B cell (primary cell): ENCODE data around the gene CHD6. TPM values are rescaled to one million over a fixed set of nuclear protein-coding genes. Genes with fewer than 3 reads are reported as not detected.
A peak's percentile ranks its signal among the peaks of the same experiment; 100 is the strongest.

ENCODE experiments used
- ATAC-seq: fragments of 200-7000 bp; cut with Tn5 transposase; one replicate; pipeline ENCODE4 v1.10.0; 2021; ENCODE audit warnings: low read depth, mild to moderate bottlenecking, moderate number of reproducible peaks, moderate library complexity
- CTCF ChIA-PET: fragments of 350-600 bp; sonication (Branson Sonifier 250); formaldehyde crosslinking; loops from one replicate; lab custom pipeline; 2021; ENCODE audit warnings: antibody characterized with exemption, inconsistent platforms; lab: Charles Lee
- POLR2A ChIA-PET: fragments of 350-600 bp; sonication (Branson Sonifier 250); formaldehyde crosslinking; loops from one replicate; lab custom pipeline; 2021; ENCODE audit warnings: antibody characterized with exemption; lab: Charles Lee
- DNase-seq: peaks from one replicate; pipeline ENCODE4 v3.0.0; 2013
- H2AFZ ChIP-seq: 2 replicates; pipeline ENCODE4 v1.6.1; 2012; ENCODE audit warnings: mild to moderate bottlenecking, low read depth, low read length; ENCODE audit not compliant: insufficient read depth, poor library complexity, severe bottlenecking
- H3K27ac ChIP-seq, 2 donors: 1 replicate in 1 of 2; 2 replicates in 1 of 2; pipeline ENCODE4 v1.5.1; 2012 to 2013; ENCODE audit warnings: low read length in 2 of 2, mild to moderate bottlenecking in 2 of 2, moderate library complexity in 1 of 2
- H3K27me3 ChIP-seq, 4 experiments: fragments of 200-600 bp in 1 of 4; sonication (generic) in 1 of 4; replicated peaks in 1 of 4; 1 replicate in 2 of 4; 2 replicates in 2 of 4; pipeline versions ENCODE4 v1.6.1 to v1.7.0; 2013 to 2016; ENCODE audit warnings: low read length in 3 of 4, mild to moderate bottlenecking in 2 of 4, mixed read lengths in 1 of 4, moderate library complexity in 1 of 4; ENCODE audit not compliant: insufficient read depth in 4 of 4, control insufficient read depth in 3 of 4; ENCODE audit errors: control extremely low read depth in 1 of 4
- H3K36me3 ChIP-seq, 2 experiments: replicated peaks in 1 of 2; 1 replicate in 1 of 2; 2 replicates in 1 of 2; pipeline versions ENCODE4 v1.6.1 to v1.7.1; 2013; ENCODE audit warnings: low read length in 1 of 2; ENCODE audit not compliant: insufficient read depth in 2 of 2, control insufficient read depth in 1 of 2; ENCODE audit errors: control extremely low read depth in 1 of 2, extremely low read depth in 1 of 2
- H3K4me1 ChIP-seq, 2 donors: fragments of 200-600 bp in 1 of 2; sonication (generic) in 1 of 2; 1 replicate in 1 of 2; 2 replicates in 1 of 2; pipeline versions ENCODE4 v1.5.1 to v1.6.1; 2013 to 2017; ENCODE audit warnings: low read length in 2 of 2; ENCODE audit not compliant: control insufficient read depth in 2 of 2, insufficient read depth in 2 of 2
- H3K4me2 ChIP-seq: replicated peaks from 2 replicates; pipeline ENCODE3; 2012; ENCODE audit warnings: mild to moderate bottlenecking, low read depth, low read length; ENCODE audit not compliant: poor library complexity, severe bottlenecking
- H3K4me3 ChIP-seq, 5 experiments: fragments of 200-600 bp in 1 of 5; sonication (generic) in 1 of 5; 1 replicate in 3 of 5; 2 replicates in 2 of 5; pipeline versions ENCODE4 v1.5.1 to v1.7.0; 2011 to 2016; ENCODE audit warnings: low read length in 4 of 5, mild to moderate bottlenecking in 4 of 5, low read depth in 2 of 5, control low read depth in 1 of 5, moderate library complexity in 1 of 5; ENCODE audit not compliant: insufficient read depth in 1 of 5; ENCODE audit errors: control extremely low read depth in 1 of 5, extremely low read depth in 1 of 5
- H3K79me2 ChIP-seq: fragments of 200-600 bp; sonication (generic); one replicate; pipeline ENCODE4 v1.6.0; 2016; ENCODE audit warnings: low read length; ENCODE audit not compliant: control insufficient read depth, insufficient read depth
- H3K9ac ChIP-seq: fragments of 200-600 bp; sonication (generic); 2 replicates; pipeline ENCODE4 v1.6.1; 2017; ENCODE audit warnings: mild to moderate bottlenecking, low read length, moderate library complexity
- H3K9me3 ChIP-seq, 3 donors: one replicate each; pipeline versions ENCODE4 v1.6.1 to v1.7.1; 2013; ENCODE audit warnings: low read length in 2 of 3; ENCODE audit not compliant: control insufficient read depth in 2 of 3, insufficient read depth in 1 of 3; ENCODE audit errors: control extremely low read depth in 1 of 3
- H4K20me1 ChIP-seq: 2 replicates; pipeline ENCODE4 v1.6.0; 2012; ENCODE audit warnings: mild to moderate bottlenecking, low read length; ENCODE audit not compliant: insufficient read depth, control insufficient read depth, poor library complexity, severe bottlenecking
- H3K27ac Mint-ChIP-seq: one replicate; pipeline ENCODE4 v1.8.0; 2021; ENCODE audit warnings: mixed read lengths
- H3K27me3 Mint-ChIP-seq: one replicate; pipeline ENCODE4 v1.8.0; 2021; ENCODE audit warnings: mixed read lengths
- H3K4me1 Mint-ChIP-seq: one replicate; pipeline ENCODE4 v1.8.0; 2021; ENCODE audit warnings: mixed read lengths
- H3K4me3 Mint-ChIP-seq: one replicate; pipeline ENCODE4 v1.8.0; 2021; ENCODE audit warnings: mixed read lengths
- H3K9me3 Mint-ChIP-seq: one replicate; pipeline ENCODE4 v1.8.0; 2022; ENCODE audit warnings: mixed read lengths; ENCODE audit not compliant: insufficient read depth
- EZH2 ChIP-seq: IDR thresholded peaks from 2 replicates; pipeline ENCODE4 v1.6.1; 2012; ENCODE audit warnings: borderline replicate concordance, low read depth, mild to moderate bottlenecking, moderate library complexity, low read length; ENCODE audit not compliant: insufficient read depth, poor library complexity, severe bottlenecking
- WGBS: methylation state at CpG from one replicate; pipeline ENCODE4 v1.1.5; 2013; ENCODE audit warnings: missing lambda C conversion rate; ENCODE audit not compliant: insufficient coverage; 5-methylcytosine and 5-hydroxymethylcytosine counted together
- intact Hi-C: fragments of 100-400 bp; cut with micrococcal nuclease; formaldehyde crosslinking; loops from one replicate; pipeline ENCODE4 v1.10.0; 2022
- polyA plus RNA-seq: library from polyadenylated mRNA; depleted of rRNA; stranded (reverse); fragments of >200 nt; gene quantifications from 2 replicates; pipeline ENCODE4 v1.2.3, GENCODE V29; 2012
- total RNA-seq, 2 donors: library from RNA; stranded (reverse); fragments of 120-200 nt in 1 of 2; gene quantifications; 1 replicate in 1 of 2; 2 replicates in 1 of 2; pipeline versions ENCODE4 v1.2.3 to v1.2.4, GENCODE V29; 2013 to 2022
- TF ChIP-seq, protein P1 (sequence below): fragments of 200-600 bp; IDR thresholded peaks from one replicate; pipeline ENCODE4 v1.8.0; 2022; ENCODE audit warnings: antibody characterized with exemption, mild to moderate bottlenecking

The CHD6 gene
- total and polyA plus RNA-seq, 2 donors (not counting 1 experiment from before 2014, with no cell fraction given), result 10.3 to 117 TPM

DNA sequence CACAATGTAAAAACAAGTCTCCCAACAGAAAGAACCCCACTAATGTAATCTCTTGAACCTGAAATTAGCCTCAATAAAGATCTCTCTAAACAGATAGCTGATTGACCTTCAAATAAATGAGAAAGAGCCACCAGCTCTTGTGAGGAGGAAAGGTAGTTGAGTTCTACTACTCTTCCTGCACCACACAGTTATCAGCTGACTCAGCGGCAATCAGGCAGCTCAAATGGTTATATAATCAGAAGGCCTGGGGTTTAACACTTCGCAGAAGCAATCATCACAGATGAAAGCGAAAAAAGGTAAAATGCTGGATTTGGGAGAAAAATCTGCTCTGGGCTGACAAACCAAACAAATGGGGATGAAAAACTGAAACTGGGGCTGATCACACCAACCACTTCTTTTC is 91.8 kb downstream of the CHD6 start:
- ATAC-seq (no peak), DNase-seq (no peak)
- H3K9me3 Mint-ChIP-seq, result no peaks in the 10 kb centered on the region
- no peak for TF ChIP-seq EZH2
- TF ChIP-seq, protein P1, sequence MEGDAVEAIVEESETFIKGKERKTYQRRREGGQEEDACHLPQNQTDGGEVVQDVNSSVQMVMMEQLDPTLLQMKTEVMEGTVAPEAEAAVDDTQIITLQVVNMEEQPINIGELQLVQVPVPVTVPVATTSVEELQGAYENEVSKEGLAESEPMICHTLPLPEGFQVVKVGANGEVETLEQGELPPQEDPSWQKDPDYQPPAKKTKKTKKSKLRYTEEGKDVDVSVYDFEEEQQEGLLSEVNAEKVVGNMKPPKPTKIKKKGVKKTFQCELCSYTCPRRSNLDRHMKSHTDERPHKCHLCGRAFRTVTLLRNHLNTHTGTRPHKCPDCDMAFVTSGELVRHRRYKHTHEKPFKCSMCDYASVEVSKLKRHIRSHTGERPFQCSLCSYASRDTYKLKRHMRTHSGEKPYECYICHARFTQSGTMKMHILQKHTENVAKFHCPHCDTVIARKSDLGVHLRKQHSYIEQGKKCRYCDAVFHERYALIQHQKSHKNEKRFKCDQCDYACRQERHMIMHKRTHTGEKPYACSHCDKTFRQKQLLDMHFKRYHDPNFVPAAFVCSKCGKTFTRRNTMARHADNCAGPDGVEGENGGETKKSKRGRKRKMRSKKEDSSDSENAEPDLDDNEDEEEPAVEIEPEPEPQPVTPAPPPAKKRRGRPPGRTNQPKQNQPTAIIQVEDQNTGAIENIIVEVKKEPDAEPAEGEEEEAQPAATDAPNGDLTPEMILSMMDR, result no peak
- H3K27ac Mint-ChIP-seq, result no peak overlapping the region
- intact Hi-C loops, result no loop called here
- H3K36me3 ChIP-seq, result peaks cover 3 to 27% of the 10 kb centered on the region in 2 experiments
- no peaks in the 10 kb centered on the region for H3K9me3 ChIP-seq
- no peak overlapping the region for H3K4me3 ChIP-seq
- peaks cover 40% of the 10 kb centered on the region for H3K4me1 Mint-ChIP-seq
- H3K79me2 ChIP-seq, result peaks cover 20% of the 10 kb centered on the region
- H3K27me3 ChIP-seq, result no peaks in the 10 kb centered on the region
- no peak overlapping the region for H2AFZ ChIP-seq
- WGBS, result 60% methylated on average over 1 of the region's 3 CpGs
- CTCF ChIA-PET, result no interaction called here
- no peaks in the 10 kb centered on the region for H3K27me3 Mint-ChIP-seq
- H3K27ac ChIP-seq, result no peak overlapping the region
- POLR2A ChIA-PET, result no interaction called here
- H3K4me3 Mint-ChIP-seq, result no peak overlapping the region
- H3K4me2 ChIP-seq, result no peak overlapping the region
- H4K20me1 ChIP-seq, result peaks cover 8% of the 10 kb centered on the region
- peaks cover 5 to 17% of the 10 kb centered on the region in 2 donors for H3K4me1 ChIP-seq
- H3K9ac ChIP-seq, result no peak overlapping the region

GRCh38 chr20:41524980-41525613 is 93.1 kb downstream of the CHD6 start:
- H3K9ac ChIP-seq, result no peak overlapping the region
- Mint-ChIP-seq H3K27ac (peak overlapping the region; percentile 51), H3K4me3 (no peak overlapping the region), H3K27me3 (no peaks in the 10 kb centered on the region), H3K9me3 (no peaks in the 10 kb centered on the region), H3K4me1 (peaks cover 40% of the 10 kb centered on the region)
- H3K4me2 ChIP-seq, result no peak overlapping the region
- ChIA-PET CTCF (no interaction called here), POLR2A (no interaction called here)
- H3K79me2 ChIP-seq, result peaks cover 18% of the 10 kb centered on the region
- no peaks in the 10 kb centered on the region for H3K27me3 ChIP-seq
- H3K36me3 ChIP-seq, result peaks cover 3 to 24% of the 10 kb centered on the region in 2 experiments
- no peak overlapping the region for H3K4me3 ChIP-seq
- H3K27ac ChIP-seq, result no peak overlapping the region
- peaks cover 5 to 17% of the 10 kb centered on the region in 2 donors for H3K4me1 ChIP-seq
- no peaks in the 10 kb centered on the region for H3K9me3 ChIP-seq
- H2AFZ ChIP-seq, result no peak overlapping the region
- peaks cover 8% of the 10 kb centered on the region for H4K20me1 ChIP-seq
- TF ChIP-seq, protein P1, result no peak
- TF ChIP-seq EZH2, result no peak
- intact Hi-C loops, result no loop called here
- 78% methylated on average over 6 of the region's 6 CpGs for WGBS
- no peak for DNase-seq
- ATAC-seq, result no peak
